AG04450 (cell line): Measurements from ENCODE around the gene ZNF280C. TPM values are rescaled to one million over a fixed set of nuclear protein-coding genes. Genes with fewer than 3 reads are reported as not detected.

Experiments used
- CTCF ChIA-PET: fragments of 300-600, 350-600 bp; formaldehyde crosslinking; extraction: SDS; loops from one replicate; lab custom pipeline; 2022; ENCODE audit warnings: antibody characterized with exemption, inconsistent platforms; lab: Charles Lee
- POLR2A ChIA-PET: fragments of 350-600 bp; formaldehyde crosslinking; extraction: SDS; loops from one replicate; lab custom pipeline; 2021; ENCODE audit warnings: antibody characterized with exemption, inconsistent platforms; lab: Yijun Ruan, JAX
- DNase-seq: peaks from one replicate; pipeline ENCODE4 v3.0.0-alpha.2; 2011; ENCODE audit warnings: low read depth, low spot score
- H3K27ac ChIP-seq: one replicate; pipeline ENCODE4 v1.5.1; 2012; ENCODE audit warnings: low read depth, low read length, control low read depth
- H3K27me3 ChIP-seq: one replicate; pipeline ENCODE4 v1.6.0; 2012; ENCODE audit warnings: low read length; ENCODE audit not compliant: control insufficient read depth, insufficient read depth
- H3K4me3 ChIP-seq: 2 replicates; pipeline ENCODE4 v1.5.1; 2011; ENCODE audit warnings: mild to moderate bottlenecking, low read depth, low read length, control low read depth
- H3K9me3 ChIP-seq: 2 replicates; pipeline ENCODE4 v1.5.1; 2012; ENCODE audit warnings: low read length; ENCODE audit not compliant: control insufficient read depth, insufficient read depth
- CTCF ChIP-seq: IDR thresholded peaks from 2 replicates; pipeline ENCODE4 v1.5.1; 2011; ENCODE audit warnings: low read depth, low read length, control low read depth, inconsistent platforms
- polyA plus RNA-seq: library from polyadenylated mRNA; depleted of rRNA; stranded (reverse); fragments of >200 nt; gene quantifications from 2 replicates; pipeline ENCODE4 v1.2.3, GENCODE V29; 2011

Gene ZNF280C
- polyA plus RNA-seq, 1 experiment, result 9.9 TPM

GRCh38 chrX:130179170-130179569 is 89.5 kb downstream of the ZNF280C start:
- CTCF ChIA-PET, result no interaction called here
- H3K9me3 ChIP-seq, result no peaks in the 10 kb centered on the region
- TF ChIP-seq CTCF, result no peak
- no peaks in the 10 kb centered on the region for H3K27me3 ChIP-seq
- DNase-seq, result no peak
- H3K4me3 ChIP-seq, result no peak overlapping the region
- POLR2A ChIA-PET, result no interaction called here
- H3K27ac ChIP-seq, result no peak overlapping the region

GRCh38 chrX:130176942-130177341 is 91.8 kb downstream of the ZNF280C start:
- no peak for TF ChIP-seq CTCF
- POLR2A ChIA-PET, result interaction anchor here (1.0 kb wide), 1 partner anchor 45 kb away, joined by 3 read pairs; no protein-coding TSS in a partner anchor
- CTCF ChIA-PET, result interaction anchor here (0.8 kb wide), 1 partner anchor 97 kb away, joined by 3 read pairs; no protein-coding TSS in a partner anchor

GRCh38 chrX:130176354-130176776 is 92.3 kb downstream of the ZNF280C start:
- Histone ChIP-seq H3K9me3 (no peaks in the 10 kb centered on the region), H3K4me3 (no peak overlapping the region), H3K27me3 (no peaks in the 10 kb centered on the region), H3K27ac (no peak overlapping the region)
- POLR2A ChIA-PET, result interaction anchor here (1.0 kb wide), 1 partner anchor 44 kb away, joined by 3 read pairs; no protein-coding TSS in a partner anchor
- CTCF ChIA-PET, result no interaction called here
- TF ChIP-seq CTCF, result no peak
- DNase-seq, result no peak

More at GRCh38 chrX:130176942-130177341, 91.8 kb downstream of the ZNF280C start:
- H3K9me3 ChIP-seq, result no peaks in the 10 kb centered on the region
- no peak overlapping the region for H3K27ac ChIP-seq
- H3K27me3 ChIP-seq, result no peaks in the 10 kb centered on the region
- no peak for DNase-seq
- H3K4me3 ChIP-seq, result no peak overlapping the region

- Histone ChIP-seq H3K27me3 (no peaks in the 10 kb centered on the region), H3K9me3 (no peaks in the 10 kb centered on the region), H3K27ac (no peak overlapping the region), H3K4me3 (no peak overlapping the region)
- CTCF ChIA-PET, result interaction anchor here (1.9 kb wide), 1 partner anchor 18 kb away, joined by 5 read pairs; no protein-coding TSS in a partner anchor
- POLR2A ChIA-PET, result no interaction called here
- no peak for DNase-seq
- TF ChIP-seq CTCF, result no peak
Observed at GRCh38 chrX:130174937-130175336, 93.8 kb downstream of the ZNF280C start.

GRCh38 chrX:130174045-130174704 is 94.5 kb downstream of the ZNF280C start:
- H3K4me3 ChIP-seq, result no peak overlapping the region
- ChIA-PET CTCF (interaction anchor here (1.1 to 1.9 kb wide), 3 partner anchors 18 to 114 kb away, joined by 3 to 5 read pairs (median 4); no protein-coding TSS in a partner anchor), POLR2A (no interaction called here)
- no peaks in the 10 kb centered on the region for H3K9me3 ChIP-seq
- no peak for DNase-seq
- TF ChIP-seq CTCF, result no peak
- no peaks in the 10 kb centered on the region for H3K27me3 ChIP-seq
- H3K27ac ChIP-seq, result peak overlapping the region; percentile 86
